ENCODE data around the gene ZDHHC1. TPM values are rescaled to one million over a fixed set of nuclear protein-coding genes. Genes with fewer than 3 reads are reported as not detected.

Gene ZDHHC1
- total and polyA plus RNA-seq, 8 donors, result 14.4 to 24.1 (median 17.9) TPM

DNA sequence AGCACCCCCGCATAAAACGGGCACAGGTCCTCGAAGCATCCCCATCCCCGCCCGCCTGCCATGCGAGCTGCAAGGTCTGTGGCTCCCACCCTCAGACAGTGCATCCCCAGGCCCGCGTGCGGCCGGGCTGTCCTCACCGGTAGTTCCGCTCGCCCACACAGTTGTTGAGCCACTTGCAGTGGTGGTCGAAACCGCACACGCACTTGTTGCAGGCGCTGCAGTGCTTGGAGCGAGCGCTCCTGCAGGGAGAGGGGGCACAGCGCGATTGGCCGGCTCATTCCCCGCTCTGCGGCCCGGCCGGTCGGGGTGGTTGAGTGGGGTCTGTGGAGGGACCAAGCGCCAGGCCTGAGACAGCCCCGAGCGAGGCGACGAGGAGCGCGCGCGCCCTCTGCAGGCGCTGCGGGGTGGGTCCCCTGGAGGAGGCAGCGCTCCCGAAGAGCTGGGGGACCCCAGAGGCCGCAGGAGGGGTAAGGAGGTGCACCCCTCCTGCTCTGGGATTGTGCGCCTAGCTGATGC lies 17.0 kb downstream of the ZDHHC1 start:
- intact Hi-C loops (cut with DNase I), result no loop called here
- no peak overlapping the region for H3K27ac ChIP-seq
- no peak overlapping the region for H3K4me3 ChIP-seq
- no peaks in the 10 kb centered on the region for H3K9me3 ChIP-seq
- TF ChIP-seq, protein P1, sequence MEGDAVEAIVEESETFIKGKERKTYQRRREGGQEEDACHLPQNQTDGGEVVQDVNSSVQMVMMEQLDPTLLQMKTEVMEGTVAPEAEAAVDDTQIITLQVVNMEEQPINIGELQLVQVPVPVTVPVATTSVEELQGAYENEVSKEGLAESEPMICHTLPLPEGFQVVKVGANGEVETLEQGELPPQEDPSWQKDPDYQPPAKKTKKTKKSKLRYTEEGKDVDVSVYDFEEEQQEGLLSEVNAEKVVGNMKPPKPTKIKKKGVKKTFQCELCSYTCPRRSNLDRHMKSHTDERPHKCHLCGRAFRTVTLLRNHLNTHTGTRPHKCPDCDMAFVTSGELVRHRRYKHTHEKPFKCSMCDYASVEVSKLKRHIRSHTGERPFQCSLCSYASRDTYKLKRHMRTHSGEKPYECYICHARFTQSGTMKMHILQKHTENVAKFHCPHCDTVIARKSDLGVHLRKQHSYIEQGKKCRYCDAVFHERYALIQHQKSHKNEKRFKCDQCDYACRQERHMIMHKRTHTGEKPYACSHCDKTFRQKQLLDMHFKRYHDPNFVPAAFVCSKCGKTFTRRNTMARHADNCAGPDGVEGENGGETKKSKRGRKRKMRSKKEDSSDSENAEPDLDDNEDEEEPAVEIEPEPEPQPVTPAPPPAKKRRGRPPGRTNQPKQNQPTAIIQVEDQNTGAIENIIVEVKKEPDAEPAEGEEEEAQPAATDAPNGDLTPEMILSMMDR (IDR thresholded peaks at IDR 0.05), result peak; percentile 77 to 79
- peak in 2 of 4 donors; percentile 79 to 90 for DNase-seq
- H3K36me3 ChIP-seq, result no peaks in the 10 kb centered on the region
- peak; percentile 63 for ATAC-seq
- H3K4me1 ChIP-seq, result peaks cover 33 to 48% of the 10 kb centered on the region in 2 donors
- peaks cover 0 to 22% of the 10 kb centered on the region in 2 donors for H3K27me3 ChIP-seq

DNA sequence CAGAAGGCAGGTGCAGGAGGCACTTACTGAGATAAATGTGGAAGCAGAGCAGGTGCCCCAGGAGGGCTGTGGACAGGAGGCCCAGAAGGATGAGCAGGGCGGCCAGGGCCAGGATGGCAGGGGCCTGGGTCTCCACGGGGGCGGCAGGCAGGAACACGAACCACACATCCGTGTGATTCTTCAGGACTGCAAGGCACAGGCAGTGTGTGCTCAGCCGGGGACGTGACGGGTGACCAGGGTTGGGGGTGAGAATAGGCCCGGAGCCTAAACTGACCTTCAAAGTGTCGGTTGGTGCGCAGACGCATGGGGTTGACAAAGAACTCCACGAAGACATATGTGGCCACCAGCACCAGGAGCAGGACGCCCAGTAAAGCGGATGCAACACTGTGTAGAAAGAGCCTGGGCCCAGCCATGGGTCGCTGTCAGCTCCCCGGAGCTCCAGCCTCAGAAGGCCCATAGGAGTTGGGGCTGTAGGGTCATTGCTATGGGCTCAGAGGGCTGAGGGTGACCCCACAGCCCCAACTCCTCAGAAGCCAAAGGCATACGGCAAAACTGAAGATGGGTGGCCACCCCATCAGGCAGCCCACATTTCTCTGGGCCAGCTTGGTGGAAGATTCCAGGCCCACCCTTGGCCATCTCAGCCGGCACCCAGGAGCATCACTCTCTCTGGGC lies 17.6 kb downstream of the ZDHHC1 start:
- Histone ChIP-seq H3K4me3 (no peak overlapping the region), H3K36me3 (no peaks in the 10 kb centered on the region), H3K27me3 (peaks cover 0 to 28% of the 10 kb centered on the region in 2 donors), H3K4me1 (peaks cover 28 to 48% of the 10 kb centered on the region in 2 donors), H3K9me3 (no peaks in the 10 kb centered on the region), H3K27ac (no peak overlapping the region)
- TF ChIP-seq, protein P1 (IDR thresholded peaks at IDR 0.05), result no peak
- intact Hi-C loops (cut with DNase I), result no loop called here
- DNase-seq, result peak in 1 of 4 donors; percentile 67
- no peak for ATAC-seq

DNA sequence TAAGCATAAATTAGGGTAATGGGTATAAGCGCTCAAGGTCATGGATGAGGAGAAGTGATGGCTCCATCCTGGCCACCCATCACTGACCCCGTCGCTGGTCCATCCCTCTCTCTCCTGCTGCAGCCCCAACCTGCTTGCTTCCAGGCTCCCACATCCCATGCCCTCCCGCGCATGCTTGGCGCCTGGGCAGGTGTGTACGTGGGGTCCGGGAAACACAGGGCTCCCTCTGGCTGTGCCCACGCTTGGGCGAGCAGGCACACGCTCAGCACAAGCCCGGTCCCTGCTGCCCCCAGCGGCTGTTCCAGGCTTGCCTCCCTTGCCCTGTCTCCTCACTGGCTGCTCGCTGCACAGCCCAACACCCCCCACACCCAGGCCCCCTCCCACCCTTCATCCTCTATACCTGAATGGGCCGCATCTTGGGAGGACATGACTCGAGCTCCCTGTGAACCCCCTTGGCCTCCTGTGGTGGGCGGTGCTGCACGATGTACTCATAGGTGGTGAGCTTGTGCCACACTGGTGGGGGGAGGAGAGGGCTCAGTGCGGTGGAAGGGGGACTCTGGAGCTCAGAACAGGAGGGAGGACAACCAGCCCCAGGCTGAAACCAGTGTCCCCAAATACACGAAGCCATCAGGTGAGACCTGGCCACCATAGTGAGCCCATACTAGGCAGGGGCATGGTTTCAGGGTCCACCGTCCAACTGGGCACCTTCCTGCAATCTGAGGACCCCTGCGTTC lies 18.3 kb downstream of the ZDHHC1 start:
- Histone ChIP-seq H3K36me3 (no peaks in the 10 kb centered on the region), H3K9me3 (no peaks in the 10 kb centered on the region), H3K4me1 (peaks cover 30 to 51% of the 10 kb centered on the region in 2 donors), H3K27ac (no peak overlapping the region), H3K27me3 (peaks cover 0 to 35% of the 10 kb centered on the region in 2 donors), H3K4me3 (no peak overlapping the region)
- TF ChIP-seq, protein P1 (IDR thresholded peaks at IDR 0.05), result no peak
- DNase-seq (no peak), ATAC-seq (no peak)
- intact Hi-C loops (cut with DNase I), result no loop called here

DNA sequence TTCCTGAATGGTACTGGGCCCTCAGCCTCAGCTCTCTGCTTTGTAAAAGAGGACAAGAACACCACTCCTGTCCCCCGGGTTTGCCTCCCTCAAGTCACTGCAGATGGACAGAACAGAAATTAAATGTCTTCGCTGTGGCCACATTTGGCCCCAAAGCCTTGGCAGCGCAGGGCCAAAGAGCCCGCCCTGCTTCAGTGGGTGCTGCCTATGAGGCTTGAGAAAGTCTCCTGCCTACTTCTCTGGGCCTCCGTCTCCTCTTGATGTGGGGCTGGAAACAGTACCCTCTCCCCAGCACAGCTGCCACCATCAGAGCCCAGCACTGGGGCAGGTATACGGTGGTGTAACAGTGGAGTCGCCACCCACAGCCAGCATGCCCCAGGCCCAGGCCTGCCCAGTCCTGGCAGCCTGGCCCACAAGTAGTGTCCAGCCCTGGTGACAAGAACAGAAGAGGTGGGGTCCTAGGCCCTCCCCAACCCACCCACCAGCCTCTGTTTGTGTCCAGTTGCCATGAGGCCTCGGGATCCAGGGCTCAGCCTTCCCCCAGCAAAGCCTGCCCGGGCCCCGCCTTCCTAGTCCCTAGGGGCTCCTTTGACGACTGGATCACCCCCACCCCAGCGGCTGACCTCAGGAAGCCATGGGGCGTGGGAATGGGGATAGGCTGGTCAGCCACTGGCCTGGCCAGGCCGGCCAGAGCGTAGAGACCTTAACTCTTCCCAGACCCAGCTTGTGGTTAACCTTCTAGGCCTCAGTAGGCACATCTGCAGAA lies 19.1 kb downstream of the ZDHHC1 start:
- DNase-seq (no peak), ATAC-seq (no peak)
- intact Hi-C loops (cut with DNase I), result no loop called here
- Histone ChIP-seq H3K27ac (peak overlapping the region; percentile 45 to 54), H3K4me3 (no peak overlapping the region), H3K36me3 (no peaks in the 10 kb centered on the region), H3K4me1 (peaks cover 34 to 58% of the 10 kb centered on the region in 2 donors), H3K27me3 (peaks cover 0 to 43% of the 10 kb centered on the region in 2 donors), H3K9me3 (no peaks in the 10 kb centered on the region)
- TF ChIP-seq, protein P1 (IDR thresholded peaks at IDR 0.05), result no peak
